A673 (cell line): ENCODE data around the gene GMDS. TPM values are rescaled to one million over a fixed set of nuclear protein-coding genes. Genes with fewer than 3 reads are reported as not detected.

ENCODE experiments used
- BruUV-seq: library from RNA; stranded (reverse); fragments of 400-500 nt; replicated peaks from 2 replicates; lab custom pipeline; 2021; lab: Mats Ljungman, UMichigan
- CTCF ChIA-PET: fragments of 300-600 bp; sonication (Branson Sonifier 250); formaldehyde crosslinking; loops from one replicate; lab custom pipeline; 2022; ENCODE audit warnings: antibody characterized with exemption; lab: Charles Lee
- POLR2A ChIA-PET: fragments of 300-600 bp; sonication (Branson Sonifier 250); formaldehyde crosslinking; loops from one replicate; lab custom pipeline; 2022; ENCODE audit warnings: antibody characterized with exemption; ENCODE audit not compliant: low non-redundant PET; lab: Charles Lee
- DNase-seq: peaks from one replicate; pipeline ENCODE4 v3.0.0-alpha.2; 2015; ENCODE audit warnings: low spot score
- H3K27ac ChIP-seq: fragments of 200-600 bp; sonication (generic); 2 replicates; pipeline ENCODE4 v1.5.1; 2016; ENCODE audit warnings: mixed run types, low read depth, mild to moderate bottlenecking, mixed read lengths, antibody characterized with exemption, low read length; ENCODE audit not compliant: poor library complexity, severe bottlenecking
- H3K27me3 ChIP-seq: fragments of 200-600 bp; sonication (generic); replicated peaks from 2 replicates; pipeline ENCODE4 v1.6.1; 2017; ENCODE audit warnings: mixed run types, low read depth, mild to moderate bottlenecking, mixed read lengths, antibody characterized with exemption, low read length; ENCODE audit not compliant: insufficient read depth, poor library complexity
- H3K36me3 ChIP-seq: fragments of 200-600 bp; sonication (generic); 2 replicates; pipeline ENCODE4 v1.6.1; 2016; ENCODE audit warnings: mixed run types, mild to moderate bottlenecking, mixed read lengths, antibody characterized with exemption, low read length; ENCODE audit not compliant: insufficient read depth, poor library complexity, severe bottlenecking
- H3K4me1 ChIP-seq: fragments of 200-600 bp; sonication (generic); 2 replicates; pipeline ENCODE4 v1.6.1; 2017; ENCODE audit warnings: mixed run types, mild to moderate bottlenecking, mixed read lengths, antibody characterized with exemption, low read length; ENCODE audit not compliant: insufficient read depth, poor library complexity, severe bottlenecking
- H3K4me3 ChIP-seq: fragments of 200-600 bp; sonication (generic); 2 replicates; pipeline ENCODE4 v1.5.1; 2016; ENCODE audit warnings: low read depth, mixed run types, mild to moderate bottlenecking, mixed read lengths, low read length; ENCODE audit not compliant: poor library complexity, severe bottlenecking
- H3K9me3 ChIP-seq: fragments of 200-600 bp; sonication (generic); 2 replicates; pipeline ENCODE4 v1.6.1; 2016; ENCODE audit warnings: mixed run types, low read depth, mild to moderate bottlenecking, mixed read lengths, antibody characterized with exemption, low read length; ENCODE audit not compliant: poor library complexity, severe bottlenecking
- CTCF ChIP-seq: fragments of 300-800, 200-600 bp; sonication (generic); conservative IDR thresholded peaks from 2 replicates; pipeline ENCODE4 v1.5.1; 2017; ENCODE audit warnings: low read depth, mild to moderate bottlenecking, antibody characterized with exemption, low read length, moderate library complexity, mixed read lengths
- EZH2 ChIP-seq: fragments of 200-600 bp; sonication (generic); IDR thresholded peaks from 2 replicates; pipeline ENCODE4 v1.6.1; 2017; ENCODE audit warnings: borderline replicate concordance, low read depth, mild to moderate bottlenecking, mixed read lengths, antibody characterized with exemption, low read length; ENCODE audit not compliant: poor library complexity, severe bottlenecking
- intact Hi-C: fragments of 100-400 bp; cut with micrococcal nuclease; formaldehyde crosslinking; loops from one replicate; pipeline ENCODE4 v1.10.0; 2022; ENCODE audit not compliant: unreplicated experiment
- total RNA-seq: library from RNA; stranded (reverse); gene quantifications from 2 replicates; pipeline ENCODE4 v1.2.3, GENCODE V29; 2021

Gene GMDS
- total RNA-seq, 1 experiment from 2014 or later: 15.2 TPM

- ChIA-PET POLR2A (no interaction called here), CTCF (no interaction called here)
- Histone ChIP-seq H3K9me3 (no peaks in the 10 kb centered on the region), H3K4me3 (no peak overlapping the region), H3K36me3 (no peaks in the 10 kb centered on the region), H3K27me3 (peaks cover 69% of the 10 kb centered on the region), H3K4me1 (no peaks in the 10 kb centered on the region), H3K27ac (no peak overlapping the region)
- BruUV-seq: no TSS peak
- DNase-seq: no peak
- TF ChIP-seq EZH2 (no peak), CTCF (no peak)
- intact Hi-C loops: no loop called here
Observed at GRCh38 chr6:1590580-1590979, 654.8 kb downstream of the GMDS start.

DNA sequence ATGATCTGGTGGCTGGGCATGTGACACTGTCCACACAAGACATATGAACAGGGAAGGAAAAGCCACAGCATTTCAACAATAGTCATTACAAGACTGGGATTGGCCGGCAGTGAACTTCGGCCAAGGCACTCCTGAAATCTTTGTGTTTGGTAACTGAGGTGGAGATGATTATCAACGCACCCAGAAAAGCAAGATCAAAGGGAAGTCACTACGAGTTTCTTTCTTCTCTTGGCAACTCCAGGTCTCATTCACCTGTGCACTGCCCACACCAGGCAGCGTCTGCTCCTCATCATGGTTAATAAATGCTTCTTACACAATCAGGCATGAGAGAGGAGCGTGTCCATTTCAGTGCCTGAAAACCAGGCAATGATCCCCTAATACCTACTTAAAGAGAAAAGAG is 656.2 kb downstream of the GMDS start:
- Histone ChIP-seq H3K9me3 (no peaks in the 10 kb centered on the region), H3K36me3 (no peaks in the 10 kb centered on the region), H3K27me3 (peaks cover 65% of the 10 kb centered on the region), H3K4me1 (no peaks in the 10 kb centered on the region), H3K4me3 (no peak overlapping the region), H3K27ac (no peak overlapping the region)
- intact Hi-C loops: no loop called here
- no peak for DNase-seq
- CTCF ChIA-PET: no interaction called here
- POLR2A ChIA-PET: no interaction called here
- no peak for TF ChIP-seq EZH2
- no peak for TF ChIP-seq CTCF
- no TSS peak for BruUV-seq

- Histone ChIP-seq H3K9me3 (no peaks in the 10 kb centered on the region), H3K4me3 (no peak overlapping the region), H3K27ac (no peak overlapping the region), H3K27me3 (peaks cover 52% of the 10 kb centered on the region), H3K36me3 (no peaks in the 10 kb centered on the region), H3K4me1 (no peaks in the 10 kb centered on the region)
- ChIA-PET POLR2A (no interaction called here), CTCF (no interaction called here)
- BruUV-seq: no TSS peak
- TF ChIP-seq EZH2 (no peak), CTCF (no peak)
- no peak for DNase-seq
- intact Hi-C loops: no loop called here
Observed at GRCh38 chr6:1587977-1588376, 657.4 kb downstream of the GMDS start.
